ENCODE results near the gene TFF1. TPM values are rescaled to one million over a fixed set of nuclear protein-coding genes. Genes with fewer than 3 reads are reported as not detected.

TFF1 gene
- total RNA-seq, 1 donor from 2014 or later, result not detected

- intact Hi-C loops (cut with micrococcal nuclease), result no loop called here
- Histone ChIP-seq H3K4me1 (no peaks in the 10 kb centered on the region), H3K4me3 (no peak overlapping the region), H3K9me3 (replicated peaks) (peaks cover 6% of the 10 kb centered on the region), H3K27ac (replicated peaks) (no peak overlapping the region), H3K27me3 (ENCODE audit: low read depth) (peaks cover 95% of the 10 kb centered on the region), H3K36me3 (no peaks in the 10 kb centered on the region)
- no peak for TF ChIP-seq CTCF (IDR thresholded peaks at IDR 0.05; ENCODE audit: borderline replicate concordance)
- no peak for DNase-seq
These were observed 1.9 kb downstream of the TFF1 start for GRCh38 chr21:42364304-42364865.

- H3K9me3 ChIP-seq (replicated peaks), result peaks cover 6% of the 10 kb centered on the region
- H3K27me3 ChIP-seq (ENCODE audit: low read depth), result peaks cover 95% of the 10 kb centered on the region
- H3K27ac ChIP-seq (replicated peaks), result no peak overlapping the region
- intact Hi-C loops (cut with micrococcal nuclease), result no loop called here
- no peak overlapping the region for H3K4me3 ChIP-seq
- no peaks in the 10 kb centered on the region for H3K36me3 ChIP-seq
- DNase-seq, result no peak
- H3K4me1 ChIP-seq, result no peaks in the 10 kb centered on the region
- TF ChIP-seq CTCF (IDR thresholded peaks at IDR 0.05; ENCODE audit: borderline replicate concordance), result no peak
These were observed 3.0 kb downstream of the TFF1 start for GRCh38 chr21:42363312-42363711.

GRCh38 chr21:42362700-42363099, 3.6 kb downstream of the TFF1 start:
- H3K27me3 ChIP-seq (ENCODE audit: low read depth), result peaks cover 95% of the 10 kb centered on the region
- no peak for DNase-seq
- no peaks in the 10 kb centered on the region for H3K4me1 ChIP-seq
- no peak overlapping the region for H3K4me3 ChIP-seq
- peaks cover 6% of the 10 kb centered on the region for H3K9me3 ChIP-seq (replicated peaks)
- H3K27ac ChIP-seq (replicated peaks), result no peak overlapping the region
- no peak for TF ChIP-seq CTCF (IDR thresholded peaks at IDR 0.05; ENCODE audit: borderline replicate concordance)
- H3K36me3 ChIP-seq, result no peaks in the 10 kb centered on the region
- intact Hi-C loops (cut with micrococcal nuclease), result no loop called here

- peaks cover 11% of the 10 kb centered on the region for H3K9me3 ChIP-seq (replicated peaks)
- peaks cover 95% of the 10 kb centered on the region for H3K27me3 ChIP-seq (ENCODE audit: low read depth)
- DNase-seq, result no peak
- no peak overlapping the region for H3K4me3 ChIP-seq
- H3K36me3 ChIP-seq, result no peaks in the 10 kb centered on the region
- TF ChIP-seq CTCF (IDR thresholded peaks at IDR 0.05; ENCODE audit: borderline replicate concordance), result no peak
- no peaks in the 10 kb centered on the region for H3K4me1 ChIP-seq
- H3K27ac ChIP-seq (replicated peaks), result no peak overlapping the region
- intact Hi-C loops (cut with micrococcal nuclease), result no loop called here
These were observed 4.1 kb downstream of the TFF1 start for GRCh38 chr21:42362198-42362597.

- H3K4me1 ChIP-seq, result no peaks in the 10 kb centered on the region
- peaks cover 90% of the 10 kb centered on the region for H3K27me3 ChIP-seq (ENCODE audit: low read depth)
- H3K4me3 ChIP-seq, result no peak overlapping the region
- no peak overlapping the region for H3K27ac ChIP-seq (replicated peaks)
- no peak for TF ChIP-seq CTCF (IDR thresholded peaks at IDR 0.05; ENCODE audit: borderline replicate concordance)
- H3K36me3 ChIP-seq, result no peaks in the 10 kb centered on the region
- intact Hi-C loops (cut with micrococcal nuclease), result no loop called here
- no peak for DNase-seq
- peaks cover 19% of the 10 kb centered on the region for H3K9me3 ChIP-seq (replicated peaks)
These were observed 5.0 kb downstream of the TFF1 start for GRCh38 chr21:42361286-42361685.

All from left ventricle myocardium inferior (tissue), 1 donor.